D721Med (cell line): ENCODE measurements around the gene MT1E.

ENCODE experiments used
- DNase-seq: peaks from one replicate; pipeline ENCODE4 v3.0.0; 2011; ENCODE audit warnings: low spot score; ENCODE audit not compliant: insufficient read length
- FAIRE-seq: peaks from 2 replicates; lab custom pipeline; 2011; peaks lifted over from hg19 to GRCh38; lab: Jason Lieb, UNC
- TF ChIP-seq, protein P1 (sequence below): IDR thresholded peaks from 2 replicates; pipeline ENCODE4 v1.5.1; 2012; ENCODE audit warnings: mild to moderate bottlenecking, control low read depth; ENCODE audit not compliant: insufficient read depth; ENCODE audit errors: missing control alignments

MT1E gene

DNA sequence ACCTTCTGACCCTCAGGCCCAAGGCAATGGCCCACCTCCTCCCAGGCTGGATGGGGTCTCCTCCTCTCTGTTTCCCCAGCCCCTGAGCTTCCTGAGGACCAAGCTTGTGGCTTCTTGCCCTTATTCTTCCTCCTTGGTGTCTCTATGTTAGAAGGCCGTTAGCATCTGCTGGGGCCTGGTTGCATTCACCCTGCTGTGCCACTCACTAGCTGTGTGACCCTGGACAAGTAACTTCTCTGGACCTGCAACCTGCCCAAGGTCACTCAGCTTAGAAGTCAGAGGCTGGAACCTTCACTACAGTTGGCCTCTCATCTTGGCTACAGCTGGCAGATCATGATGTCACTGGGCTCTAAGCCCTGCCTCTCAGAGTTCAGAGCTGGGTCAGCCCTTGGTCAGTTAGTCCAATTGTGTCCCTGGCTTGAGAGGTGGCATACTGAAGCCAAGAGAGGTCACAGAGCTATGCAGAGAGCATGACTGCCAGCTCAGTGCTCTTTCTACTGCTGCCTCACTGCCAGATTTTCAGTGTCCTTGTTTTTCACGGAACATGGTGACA, 14.2 kb upstream of the MT1E start:
- TF ChIP-seq, protein P1, sequence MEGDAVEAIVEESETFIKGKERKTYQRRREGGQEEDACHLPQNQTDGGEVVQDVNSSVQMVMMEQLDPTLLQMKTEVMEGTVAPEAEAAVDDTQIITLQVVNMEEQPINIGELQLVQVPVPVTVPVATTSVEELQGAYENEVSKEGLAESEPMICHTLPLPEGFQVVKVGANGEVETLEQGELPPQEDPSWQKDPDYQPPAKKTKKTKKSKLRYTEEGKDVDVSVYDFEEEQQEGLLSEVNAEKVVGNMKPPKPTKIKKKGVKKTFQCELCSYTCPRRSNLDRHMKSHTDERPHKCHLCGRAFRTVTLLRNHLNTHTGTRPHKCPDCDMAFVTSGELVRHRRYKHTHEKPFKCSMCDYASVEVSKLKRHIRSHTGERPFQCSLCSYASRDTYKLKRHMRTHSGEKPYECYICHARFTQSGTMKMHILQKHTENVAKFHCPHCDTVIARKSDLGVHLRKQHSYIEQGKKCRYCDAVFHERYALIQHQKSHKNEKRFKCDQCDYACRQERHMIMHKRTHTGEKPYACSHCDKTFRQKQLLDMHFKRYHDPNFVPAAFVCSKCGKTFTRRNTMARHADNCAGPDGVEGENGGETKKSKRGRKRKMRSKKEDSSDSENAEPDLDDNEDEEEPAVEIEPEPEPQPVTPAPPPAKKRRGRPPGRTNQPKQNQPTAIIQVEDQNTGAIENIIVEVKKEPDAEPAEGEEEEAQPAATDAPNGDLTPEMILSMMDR: no peak
- FAIRE-seq: no peak
- DNase-seq: no peak

DNA sequence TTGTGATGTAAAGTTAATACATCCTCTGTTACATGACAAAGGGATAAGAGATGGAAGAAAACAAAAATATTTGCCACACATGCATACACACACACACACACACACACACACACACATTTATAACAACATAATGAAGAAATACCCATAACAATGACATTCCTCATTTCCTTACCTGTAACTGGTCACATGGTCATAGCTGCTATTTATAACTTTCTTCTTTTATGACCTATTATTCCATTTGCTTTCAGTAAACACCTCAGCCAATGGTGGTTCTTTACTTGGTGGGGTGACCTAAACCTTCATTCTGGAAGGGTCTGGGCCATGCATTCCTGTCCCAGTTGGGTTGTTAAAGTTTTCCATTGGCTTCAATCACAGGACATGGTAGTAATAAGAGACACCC, 11.9 kb upstream of the MT1E start:
- DNase-seq: no peak
- TF ChIP-seq, protein P1: no peak
- FAIRE-seq: no peak

DNA sequence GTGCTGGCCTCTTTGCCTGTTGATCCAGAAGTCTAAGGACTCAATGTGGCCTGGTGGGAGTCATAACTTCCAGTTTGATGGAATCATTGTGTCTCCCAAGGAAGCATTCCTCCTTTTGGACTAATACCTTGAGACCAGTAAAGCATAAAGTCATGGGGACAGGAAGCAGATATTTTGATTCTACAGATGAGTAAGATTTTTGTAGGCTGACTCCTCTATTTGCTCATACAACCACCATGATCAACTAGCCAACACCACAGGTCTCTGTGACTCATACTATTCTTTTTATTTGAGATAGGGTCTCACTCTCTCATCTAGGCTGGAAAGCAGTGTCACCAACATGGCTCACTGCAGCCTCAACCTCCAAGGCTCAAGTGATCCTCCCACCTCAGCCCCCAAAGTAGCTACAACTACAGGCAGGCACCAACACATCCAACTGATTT, 11.0 kb upstream of the MT1E start:
- TF ChIP-seq, protein P1: no peak
- DNase-seq: no peak
- no peak for FAIRE-seq

DNA sequence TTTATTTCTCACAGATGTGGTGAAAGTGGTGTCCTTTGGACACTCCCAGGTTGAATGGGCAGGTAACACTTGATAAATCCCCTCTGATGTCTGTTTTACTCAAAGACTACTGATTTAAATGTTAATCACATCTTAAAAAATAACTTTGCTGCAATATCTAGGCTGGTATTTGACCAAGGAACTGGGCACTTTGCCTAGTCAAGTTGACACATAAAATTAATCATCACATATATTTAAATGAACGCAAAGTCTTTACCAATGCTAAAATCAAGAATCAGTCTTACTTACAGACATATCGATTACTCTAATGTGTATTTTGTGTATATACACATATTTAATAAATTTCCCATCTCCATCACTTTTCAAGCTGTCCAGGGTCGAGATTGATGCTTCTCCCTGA, 10.2 kb upstream of the MT1E start:
- FAIRE-seq: no peak
- no peak for DNase-seq
- TF ChIP-seq, protein P1: no peak

DNA sequence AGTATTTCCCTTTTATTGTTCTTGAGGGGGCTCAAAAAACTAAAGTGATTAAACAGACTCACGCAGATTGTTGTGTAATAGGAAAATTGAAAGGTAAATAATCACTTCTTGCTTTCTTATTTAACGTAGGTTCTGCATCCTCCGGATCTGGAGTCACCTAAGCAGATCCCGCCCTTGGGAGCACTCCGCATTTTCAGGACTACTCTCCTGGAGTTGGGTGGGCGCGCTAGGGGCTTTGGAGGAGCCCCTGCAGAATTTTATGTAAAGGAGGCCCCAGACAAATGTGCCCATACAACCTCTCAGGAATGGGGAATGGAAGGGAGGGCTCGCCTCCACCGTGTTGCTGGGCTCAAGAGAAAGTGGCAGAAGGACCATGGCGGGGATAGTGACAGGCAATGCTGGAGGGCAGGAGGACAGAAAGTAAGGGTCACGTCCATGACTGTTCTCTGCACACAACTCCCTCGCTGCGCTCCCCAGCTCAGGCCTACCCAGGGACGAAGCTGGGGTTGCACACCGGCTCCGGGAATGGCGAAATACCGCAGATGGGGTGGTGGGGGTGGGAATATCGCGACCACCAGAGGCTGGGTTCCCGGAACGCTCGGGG, 8.9 kb upstream of the MT1E start:
- FAIRE-seq (no peak), DNase-seq (no peak)
- TF ChIP-seq, protein P1: no peak

DNA sequence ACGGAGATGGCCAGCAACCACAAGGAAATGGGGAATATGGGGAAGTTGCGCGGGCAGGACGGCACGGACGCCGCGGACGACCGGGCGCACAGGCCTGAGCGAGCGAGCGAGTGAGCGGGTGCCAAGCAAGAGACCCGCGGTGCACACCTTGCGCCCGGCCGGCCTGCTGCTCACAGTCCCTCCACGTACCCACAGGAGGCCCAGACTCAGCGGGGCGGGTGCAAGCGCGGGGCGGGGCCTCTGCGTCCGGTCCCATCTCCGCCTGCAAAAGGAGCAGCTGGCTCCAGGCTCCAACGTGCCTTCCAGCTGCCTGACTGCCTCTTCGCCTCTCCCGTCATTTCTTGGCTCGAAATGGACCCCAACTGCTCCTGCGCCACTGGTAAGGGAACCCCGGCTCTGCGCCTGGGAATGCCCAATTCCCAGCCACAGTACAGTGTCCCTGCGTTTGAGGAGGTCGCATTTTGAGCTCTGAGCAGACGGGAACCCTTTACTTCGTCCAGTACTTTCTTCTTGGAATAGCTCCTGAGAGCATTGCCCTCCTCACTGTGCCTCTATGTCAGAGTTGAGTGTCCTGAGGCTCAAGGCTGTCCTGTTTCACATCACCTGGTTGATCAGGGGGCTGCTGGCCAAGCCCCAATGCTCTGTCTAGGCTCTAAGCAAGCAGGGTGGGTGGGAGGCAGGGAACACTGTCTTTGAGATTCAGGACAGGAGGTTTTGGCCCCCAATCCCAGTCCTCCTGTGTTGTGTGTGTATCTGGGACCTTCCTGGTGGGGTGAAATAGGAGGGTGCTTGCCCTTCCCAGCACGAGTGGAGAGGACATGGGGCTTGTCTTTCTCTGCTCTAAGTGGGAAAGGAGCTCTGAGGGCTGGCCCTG, 8.1 kb upstream of the MT1E start:
- TF ChIP-seq, protein P1: no peak
- DNase-seq: no peak
- no peak for FAIRE-seq

DNA sequence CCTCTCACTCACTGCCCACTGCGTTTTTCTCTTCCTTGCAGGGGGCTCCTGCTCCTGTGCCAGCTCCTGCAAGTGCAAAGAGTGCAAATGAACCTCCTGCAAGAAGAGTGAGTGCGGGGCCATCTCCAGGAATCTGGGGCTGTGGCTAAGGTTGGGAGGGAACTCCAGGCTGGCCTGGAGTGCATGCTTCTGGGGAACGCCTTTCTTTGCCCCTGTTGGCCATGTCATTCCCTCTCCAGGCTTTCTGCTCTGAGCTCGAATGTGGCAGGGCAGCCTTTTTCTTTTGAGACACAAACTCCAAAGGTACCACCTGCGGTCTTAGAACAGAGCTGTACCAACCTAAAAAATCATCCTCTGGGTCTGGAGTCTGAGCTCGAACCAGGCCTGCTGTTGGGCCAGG, 7.4 kb upstream of the MT1E start:
- FAIRE-seq: no peak
- TF ChIP-seq, protein P1: no peak

More for the DNA sequence above, 7.4 kb upstream of the MT1E start:
- no peak for DNase-seq
